SH-SY5Y (cell line): ENCODE measurements around the gene AK1.

ENCODE experiments used
- GATA2 ChIP-seq: IDR thresholded peaks from 2 replicates; pipeline ENCODE4 v1.6.1; 2011; ENCODE audit warnings: mild to moderate bottlenecking, low read depth, low read length
- GATA3 ChIP-seq: IDR thresholded peaks from 2 replicates; pipeline ENCODE4 v1.6.1; 2011; ENCODE audit warnings: low read depth, mild to moderate bottlenecking, low read length, moderate library complexity

DNA sequence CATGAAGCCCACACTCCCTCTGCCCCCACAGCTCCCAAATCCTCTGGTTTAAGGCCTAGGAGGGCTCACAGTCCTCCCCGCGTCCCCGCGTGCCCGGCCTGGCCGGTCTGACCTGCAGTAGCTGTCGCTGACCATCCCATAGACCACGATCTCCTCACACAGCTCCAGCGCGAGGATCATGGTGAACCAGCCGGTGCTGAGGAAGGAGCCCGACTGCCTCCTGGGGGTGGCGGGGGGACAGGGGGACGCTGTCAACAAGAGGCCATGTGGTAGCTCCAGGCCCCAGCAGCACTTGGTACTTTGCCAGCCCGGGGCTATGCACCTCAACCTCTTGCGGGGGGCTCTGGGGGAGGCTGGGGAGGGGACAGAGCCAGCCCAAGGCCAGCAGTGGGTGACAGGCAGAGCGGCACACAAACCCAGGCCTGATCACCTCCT is 32.4 kb upstream of the AK1 start:
- no peak for TF ChIP-seq GATA2
- TF ChIP-seq GATA3, result no peak
